Measurements from ENCODE around the gene MYO9A.
"Not testable (repeated sequence)": the region's sequence is repeated elsewhere in the genome, so short reads cannot be mapped to it uniquely, and the experiment has no call there.

The MYO9A gene

DNA sequence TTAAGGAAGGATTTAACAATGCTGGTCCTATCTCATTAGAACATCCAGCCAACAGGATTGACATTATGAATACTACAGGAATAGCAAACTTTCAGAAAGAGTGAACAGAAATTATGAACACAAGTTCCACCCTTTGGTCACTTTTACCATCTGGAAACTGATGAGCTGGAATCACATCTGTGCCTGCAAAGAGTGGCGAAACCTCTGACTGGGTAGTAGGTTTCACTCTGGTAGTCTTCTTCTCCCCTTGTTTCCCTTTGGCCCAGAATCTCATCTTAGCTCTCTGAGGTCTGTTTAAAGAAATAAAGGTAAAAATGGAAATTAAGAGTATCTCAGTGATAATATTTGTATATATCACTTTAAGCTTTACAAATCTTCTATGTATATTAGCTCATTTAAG lies 234.5 kb downstream of the MYO9A start:
- DNase-seq (ENCODE audit: low read depth in 1 of 2, low spot score in 1 of 2): no peak
- TF ChIP-seq, protein P1, sequence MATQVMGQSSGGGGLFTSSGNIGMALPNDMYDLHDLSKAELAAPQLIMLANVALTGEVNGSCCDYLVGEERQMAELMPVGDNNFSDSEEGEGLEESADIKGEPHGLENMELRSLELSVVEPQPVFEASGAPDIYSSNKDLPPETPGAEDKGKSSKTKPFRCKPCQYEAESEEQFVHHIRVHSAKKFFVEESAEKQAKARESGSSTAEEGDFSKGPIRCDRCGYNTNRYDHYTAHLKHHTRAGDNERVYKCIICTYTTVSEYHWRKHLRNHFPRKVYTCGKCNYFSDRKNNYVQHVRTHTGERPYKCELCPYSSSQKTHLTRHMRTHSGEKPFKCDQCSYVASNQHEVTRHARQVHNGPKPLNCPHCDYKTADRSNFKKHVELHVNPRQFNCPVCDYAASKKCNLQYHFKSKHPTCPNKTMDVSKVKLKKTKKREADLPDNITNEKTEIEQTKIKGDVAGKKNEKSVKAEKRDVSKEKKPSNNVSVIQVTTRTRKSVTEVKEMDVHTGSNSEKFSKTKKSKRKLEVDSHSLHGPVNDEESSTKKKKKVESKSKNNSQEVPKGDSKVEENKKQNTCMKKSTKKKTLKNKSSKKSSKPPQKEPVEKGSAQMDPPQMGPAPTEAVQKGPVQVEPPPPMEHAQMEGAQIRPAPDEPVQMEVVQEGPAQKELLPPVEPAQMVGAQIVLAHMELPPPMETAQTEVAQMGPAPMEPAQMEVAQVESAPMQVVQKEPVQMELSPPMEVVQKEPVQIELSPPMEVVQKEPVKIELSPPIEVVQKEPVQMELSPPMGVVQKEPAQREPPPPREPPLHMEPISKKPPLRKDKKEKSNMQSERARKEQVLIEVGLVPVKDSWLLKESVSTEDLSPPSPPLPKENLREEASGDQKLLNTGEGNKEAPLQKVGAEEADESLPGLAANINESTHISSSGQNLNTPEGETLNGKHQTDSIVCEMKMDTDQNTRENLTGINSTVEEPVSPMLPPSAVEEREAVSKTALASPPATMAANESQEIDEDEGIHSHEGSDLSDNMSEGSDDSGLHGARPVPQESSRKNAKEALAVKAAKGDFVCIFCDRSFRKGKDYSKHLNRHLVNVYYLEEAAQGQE (IDR thresholded peaks at IDR 0.05; ENCODE audit: insufficient replicate concordance, low read depth): no peak
- TF ChIP-seq POLR2AphosphoS5 (IDR thresholded peaks at IDR 0.05; ENCODE audit: low read depth): no peak
- TF ChIP-seq, protein P2, sequence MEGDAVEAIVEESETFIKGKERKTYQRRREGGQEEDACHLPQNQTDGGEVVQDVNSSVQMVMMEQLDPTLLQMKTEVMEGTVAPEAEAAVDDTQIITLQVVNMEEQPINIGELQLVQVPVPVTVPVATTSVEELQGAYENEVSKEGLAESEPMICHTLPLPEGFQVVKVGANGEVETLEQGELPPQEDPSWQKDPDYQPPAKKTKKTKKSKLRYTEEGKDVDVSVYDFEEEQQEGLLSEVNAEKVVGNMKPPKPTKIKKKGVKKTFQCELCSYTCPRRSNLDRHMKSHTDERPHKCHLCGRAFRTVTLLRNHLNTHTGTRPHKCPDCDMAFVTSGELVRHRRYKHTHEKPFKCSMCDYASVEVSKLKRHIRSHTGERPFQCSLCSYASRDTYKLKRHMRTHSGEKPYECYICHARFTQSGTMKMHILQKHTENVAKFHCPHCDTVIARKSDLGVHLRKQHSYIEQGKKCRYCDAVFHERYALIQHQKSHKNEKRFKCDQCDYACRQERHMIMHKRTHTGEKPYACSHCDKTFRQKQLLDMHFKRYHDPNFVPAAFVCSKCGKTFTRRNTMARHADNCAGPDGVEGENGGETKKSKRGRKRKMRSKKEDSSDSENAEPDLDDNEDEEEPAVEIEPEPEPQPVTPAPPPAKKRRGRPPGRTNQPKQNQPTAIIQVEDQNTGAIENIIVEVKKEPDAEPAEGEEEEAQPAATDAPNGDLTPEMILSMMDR (IDR thresholded peaks at IDR 0.05; ENCODE audit: insufficient read depth, low read length): no peak
- TF ChIP-seq SPI1 (IDR thresholded peaks at IDR 0.05; ENCODE audit: borderline replicate concordance, low read depth): no peak
- no peak for TF ChIP-seq GABPA (IDR thresholded peaks at IDR 0.05; ENCODE audit: low read depth)
- no peak overlapping the region for H3K4me3 ChIP-seq (replicated peaks; ENCODE audit: insufficient read depth, low read length)
- H3K27me3 ChIP-seq (ENCODE audit: insufficient read depth, poor library complexity, severe bottlenecking): no peaks in the 10 kb centered on the region
- no peak overlapping the region for H3K27ac ChIP-seq (replicated peaks)

DNA sequence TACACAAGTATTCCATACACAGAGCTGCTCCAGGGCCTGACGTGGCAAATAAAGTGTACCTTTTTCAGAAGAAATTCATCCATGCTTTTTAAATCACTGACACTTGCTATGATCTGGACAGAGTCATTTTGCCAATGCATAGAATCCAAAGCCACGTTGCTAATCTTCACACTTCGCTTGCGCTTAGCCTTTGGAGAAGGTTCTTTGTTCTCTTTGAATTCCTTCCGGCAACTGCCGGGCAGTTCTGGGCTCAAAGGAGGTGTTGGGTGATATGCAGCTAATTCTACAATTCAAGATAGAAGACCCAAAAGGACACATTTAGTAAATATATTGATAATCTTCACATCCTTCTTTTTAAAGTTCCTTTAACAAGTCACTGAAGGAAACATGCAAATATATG lies 237.7 kb downstream of the MYO9A start:
- TF ChIP-seq SPI1 (IDR thresholded peaks at IDR 0.05; ENCODE audit: borderline replicate concordance, low read depth): no peak
- TF ChIP-seq, protein P1 (IDR thresholded peaks at IDR 0.05; ENCODE audit: insufficient replicate concordance, low read depth): no peak
- no peak for TF ChIP-seq GABPA (IDR thresholded peaks at IDR 0.05; ENCODE audit: low read depth)
- TF ChIP-seq POLR2AphosphoS5 (IDR thresholded peaks at IDR 0.05; ENCODE audit: low read depth): no peak
- TF ChIP-seq, protein P2 (IDR thresholded peaks at IDR 0.05; ENCODE audit: insufficient read depth, low read length): no peak
- H3K27ac ChIP-seq (replicated peaks): no peak overlapping the region
- no peak overlapping the region for H3K4me3 ChIP-seq (replicated peaks; ENCODE audit: insufficient read depth, low read length)
- DNase-seq (ENCODE audit: low read depth in 1 of 2, low spot score in 1 of 2): no peak
- H3K27me3 ChIP-seq (ENCODE audit: insufficient read depth, poor library complexity, severe bottlenecking): no peaks in the 10 kb centered on the region

DNA sequence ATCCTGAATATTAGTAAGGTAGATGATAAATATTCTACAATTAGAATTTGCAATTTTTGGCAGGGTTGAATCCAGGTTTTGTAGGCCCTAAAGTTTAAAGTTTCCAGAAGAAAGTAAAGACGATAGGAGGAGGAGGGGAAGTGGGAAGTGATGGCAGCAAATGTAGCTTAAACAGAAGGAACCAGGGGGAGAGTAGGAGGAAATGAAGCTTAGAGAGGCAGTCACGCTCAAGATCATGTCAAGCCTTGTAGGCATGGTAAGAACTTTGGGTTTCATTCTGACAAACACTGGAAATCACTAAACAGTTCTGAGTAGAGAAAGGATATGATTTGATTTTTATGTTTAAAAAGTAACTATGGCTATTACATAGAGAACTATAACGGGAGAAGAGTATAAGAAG lies 243.7 kb downstream of the MYO9A start:
- Histone ChIP-seq H3K27ac (replicated peaks) (no peak overlapping the region), H3K27me3 (ENCODE audit: insufficient read depth, poor library complexity, severe bottlenecking) (no peaks in the 10 kb centered on the region), H3K4me3 (replicated peaks; ENCODE audit: insufficient read depth, low read length) (no peak overlapping the region)
- TF ChIP-seq, protein P2 (IDR thresholded peaks at IDR 0.05; ENCODE audit: insufficient read depth, low read length): no peak
- TF ChIP-seq, protein P1 (IDR thresholded peaks at IDR 0.05; ENCODE audit: insufficient replicate concordance, low read depth): no peak
- no peak for DNase-seq (ENCODE audit: low read depth in 1 of 2, low spot score in 1 of 2)

DNA sequence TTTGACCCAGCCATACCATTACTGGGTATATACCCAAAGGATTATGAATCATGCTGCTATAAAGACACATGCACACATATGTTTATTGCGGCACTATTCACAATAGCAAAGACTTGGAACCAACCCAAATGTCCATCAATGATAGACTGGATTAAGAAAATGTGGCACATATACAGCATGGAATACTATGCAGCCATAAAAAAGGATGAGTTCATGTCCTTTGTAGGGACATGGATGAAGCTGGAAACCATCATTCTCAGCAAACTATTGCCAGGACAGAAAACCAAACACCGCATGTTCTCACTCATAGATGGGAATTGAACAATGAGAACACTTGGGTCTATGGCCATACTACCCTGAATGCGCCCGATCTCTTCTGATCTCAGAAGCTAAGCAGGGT lies 259.7 kb downstream of the MYO9A start:
- not testable (repeated sequence) for H3K27ac ChIP-seq (replicated peaks); H3K4me3 ChIP-seq (replicated peaks; ENCODE audit: insufficient read depth, low read length)

More for the DNA sequence above, 259.7 kb downstream of the MYO9A start:
- not testable (repeated sequence) for DNase-seq (ENCODE audit: low read depth in 1 of 2, low spot score in 1 of 2); H3K27me3 ChIP-seq (ENCODE audit: insufficient read depth, poor library complexity, severe bottlenecking)
